ENCODE measurements around the gene OTC.

OTC gene

DNA sequence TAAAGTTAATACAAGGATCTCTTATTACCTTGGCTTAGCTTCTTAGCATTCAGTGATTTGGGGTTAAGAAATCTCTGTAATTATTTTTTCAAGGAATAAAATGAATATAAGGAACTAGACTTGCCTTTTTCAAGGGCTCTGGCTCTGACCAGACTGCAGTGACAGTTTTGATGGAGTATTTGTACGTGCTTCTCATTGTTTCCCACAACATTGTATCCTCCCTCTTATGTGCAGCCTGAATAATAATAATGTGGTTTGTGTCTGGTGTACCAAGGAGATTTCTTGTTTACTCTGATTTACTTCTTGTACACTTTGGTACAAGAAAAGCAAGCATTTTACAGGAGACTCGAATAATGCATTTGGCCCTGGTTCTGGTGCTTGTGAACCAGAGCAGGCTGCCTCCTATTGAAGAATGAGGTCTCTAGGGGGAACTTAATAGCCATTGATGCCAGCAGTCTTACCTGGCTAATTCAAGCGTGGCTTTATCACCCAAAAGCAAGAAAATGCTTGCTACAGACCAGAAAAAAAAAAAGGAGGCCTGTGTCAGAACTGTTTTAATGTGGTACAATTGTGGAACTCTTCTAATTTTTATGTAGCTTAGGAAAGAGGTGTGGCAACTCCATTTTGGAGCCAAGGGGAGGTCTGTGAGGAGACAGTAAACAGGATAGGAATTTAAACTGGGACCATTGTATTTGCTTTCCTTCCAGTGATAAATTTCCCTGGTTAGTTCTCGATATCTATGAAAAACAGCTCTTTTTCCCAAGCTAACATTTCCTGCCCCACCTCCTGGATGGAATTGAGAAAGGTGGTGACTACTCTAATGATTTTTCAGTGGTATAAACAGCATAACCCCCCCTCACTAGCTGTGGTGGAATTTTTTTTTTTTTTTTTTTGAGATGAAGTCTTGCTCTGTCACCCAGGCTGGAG is 5.6 kb downstream of the OTC start:
- DNase-seq, result no peak

DNA sequence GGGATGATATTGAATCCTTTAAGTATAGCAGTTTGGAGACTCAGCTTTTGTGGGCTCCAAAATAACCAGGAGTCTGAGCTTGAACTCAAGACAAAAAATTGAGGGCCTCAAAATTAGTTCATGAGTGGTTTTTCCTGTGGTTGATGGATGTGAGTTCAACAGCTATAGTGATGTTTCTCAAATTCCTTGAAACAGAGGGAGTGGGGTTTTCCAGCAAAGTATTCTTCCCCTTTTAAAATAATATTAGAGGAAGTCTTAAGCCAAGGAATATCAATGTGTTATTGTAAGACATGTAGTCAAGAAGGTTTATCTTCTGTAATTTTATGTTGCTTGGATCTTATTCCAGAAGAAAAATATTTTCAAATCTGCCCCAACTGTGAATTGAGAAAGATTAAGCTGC is 10.6 kb downstream of the OTC start:
- DNase-seq, result no peak

DNA sequence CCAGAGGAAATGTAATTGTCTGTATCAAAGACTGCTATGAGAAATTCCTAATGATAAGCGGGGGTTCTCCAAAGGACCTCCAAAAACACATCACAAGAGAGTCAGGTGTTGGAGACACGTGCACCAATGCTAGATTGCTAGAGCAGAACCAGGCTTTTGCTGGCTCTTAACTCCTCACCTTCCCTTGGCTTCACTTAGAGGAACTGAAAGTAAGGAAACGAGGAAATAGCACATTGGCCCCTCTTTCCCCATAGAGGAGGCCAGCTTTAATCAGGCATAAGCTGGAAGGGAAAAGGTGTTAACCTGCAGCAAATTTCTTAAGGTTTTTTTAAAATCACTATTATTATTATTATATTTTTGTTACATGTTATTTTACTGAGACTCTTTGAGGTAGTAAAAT is 13.6 kb downstream of the OTC start:
- DNase-seq, result no peak

DNA sequence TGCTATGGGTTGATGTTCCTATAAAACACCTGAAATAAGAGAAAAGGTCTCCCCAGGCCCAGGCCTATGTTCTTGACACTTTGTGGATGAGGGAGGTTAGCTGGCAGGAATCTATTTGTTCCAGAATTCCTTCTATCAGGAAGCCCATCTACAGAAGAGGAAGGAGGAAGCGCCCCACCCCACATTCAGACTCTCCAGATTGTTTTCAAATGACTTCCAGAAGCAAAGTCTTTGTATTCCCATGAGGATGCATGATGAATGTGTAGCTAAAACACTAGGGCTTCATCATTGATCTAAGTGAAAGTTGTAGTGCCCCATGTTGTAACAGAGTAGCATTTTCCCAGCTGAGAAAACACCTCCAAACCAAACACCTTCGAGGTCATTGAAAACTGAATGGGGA is 16.4 kb downstream of the OTC start:
- no peak for DNase-seq

DNA sequence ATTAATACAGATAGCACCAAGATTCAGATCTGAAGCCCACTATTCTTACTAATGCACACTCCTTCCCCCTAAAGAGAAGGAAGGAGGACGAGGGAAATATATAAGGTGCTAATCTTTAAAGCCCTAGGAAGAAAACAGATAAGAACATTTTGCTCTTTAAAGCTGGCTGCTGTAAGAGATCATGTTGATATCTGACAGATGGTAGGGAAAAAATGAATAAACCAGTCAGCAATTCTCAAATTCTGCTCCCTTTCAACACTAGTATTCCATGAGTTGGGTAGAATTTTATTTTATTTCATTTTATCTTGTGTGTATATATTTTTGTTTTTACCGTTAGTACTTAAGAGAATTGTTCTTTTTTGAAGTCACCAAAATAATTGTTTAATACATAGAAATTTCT is 19.2 kb downstream of the OTC start:
- no peak for DNase-seq

DNA sequence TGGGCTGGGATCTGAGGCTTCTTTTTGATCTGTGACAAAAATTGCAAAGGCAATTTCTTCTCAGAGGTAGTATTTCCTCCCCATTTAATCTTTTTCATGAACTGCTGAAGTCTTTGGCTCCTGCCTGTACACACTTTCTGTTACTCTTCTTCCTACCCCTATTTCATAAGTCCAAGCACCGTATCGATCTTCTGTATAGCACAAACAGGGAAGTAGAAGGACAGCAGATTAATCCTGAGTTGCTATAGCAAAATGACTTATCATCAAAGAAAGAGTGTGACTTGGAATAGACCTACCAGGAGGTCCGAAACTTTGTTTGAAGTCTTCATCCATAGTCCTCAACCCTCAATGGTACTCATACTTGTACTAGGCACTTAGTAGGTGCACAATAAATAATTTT is 22.0 kb downstream of the OTC start:
- DNase-seq, result no peak

DNA sequence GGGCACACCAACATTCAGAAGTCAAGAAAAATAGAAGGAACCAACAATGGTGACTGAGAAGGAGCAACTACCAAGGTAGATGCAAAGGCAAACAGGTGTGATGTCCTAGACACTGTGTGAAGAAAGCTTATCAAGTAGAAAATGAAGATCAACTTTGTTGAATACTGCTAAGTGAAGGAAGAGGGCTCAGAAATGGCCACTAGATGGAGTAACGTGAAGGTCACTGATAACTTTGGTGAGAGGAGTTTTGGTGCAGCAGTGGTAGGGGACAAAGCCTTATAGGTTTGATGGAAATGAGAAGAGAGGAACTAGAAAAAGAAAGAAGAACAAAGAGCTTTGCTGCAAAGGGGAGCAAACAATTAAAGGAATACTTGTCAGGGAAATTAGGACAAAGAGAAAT is 23.5 kb downstream of the OTC start:
- DNase-seq, result no peak

DNA sequence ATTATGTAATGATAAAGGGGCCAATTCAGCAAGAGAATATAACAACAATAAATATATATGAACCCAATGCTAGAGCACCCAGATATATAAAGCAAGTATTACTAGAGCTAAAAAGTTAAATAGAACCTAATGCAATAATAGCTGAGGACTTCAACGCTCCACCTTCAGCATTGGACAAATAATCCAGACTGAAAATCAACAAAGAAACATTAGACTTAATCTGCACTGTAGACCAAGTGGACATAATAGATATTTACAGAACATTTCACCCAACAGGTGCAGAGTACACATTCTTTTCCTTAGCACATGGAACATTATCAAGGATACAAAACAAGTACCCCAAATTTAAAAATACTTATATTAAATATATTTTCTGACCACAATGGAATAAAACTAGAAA is 24.3 kb downstream of the OTC start:
- no peak for DNase-seq

DNA sequence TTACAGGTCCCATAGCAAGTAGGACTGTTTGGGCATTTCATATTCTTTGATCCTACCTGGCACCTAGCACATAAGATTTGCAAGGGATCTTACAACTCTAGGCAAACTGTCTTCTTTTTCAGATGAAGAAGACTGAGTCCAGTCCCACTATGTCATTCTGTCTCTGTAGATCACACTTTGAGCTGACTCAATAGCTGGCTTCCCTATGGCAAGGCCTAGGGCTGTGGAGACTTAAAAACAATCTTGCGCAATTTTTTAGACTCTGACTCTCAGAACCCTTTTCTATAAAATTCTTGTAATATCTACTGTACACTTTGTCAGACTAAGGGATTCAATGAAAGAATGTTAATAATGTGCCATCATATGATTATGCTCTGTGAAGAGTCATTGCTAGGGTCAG is 26.7 kb downstream of the OTC start:
- no peak for DNase-seq

DNA sequence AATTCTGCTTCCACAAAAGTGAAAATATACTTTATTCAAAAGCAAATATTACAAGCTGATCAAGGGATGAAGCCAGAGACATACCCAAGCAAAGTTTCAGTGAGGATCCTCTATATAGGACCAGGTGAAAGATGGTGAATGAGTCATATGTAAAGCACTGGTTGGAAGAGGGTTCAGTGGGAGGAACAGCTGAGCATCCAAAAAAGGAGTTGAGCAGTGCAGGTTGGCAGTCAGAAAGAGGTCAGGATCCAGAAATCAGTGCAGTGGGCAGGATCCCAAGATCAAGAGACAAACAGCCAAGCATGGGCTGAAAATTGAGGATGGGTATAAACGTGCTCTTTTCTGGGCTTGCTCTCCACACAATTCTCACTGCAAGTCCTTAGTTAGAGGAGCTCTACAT is 30.3 kb downstream of the OTC start:
- no peak for DNase-seq

DNA sequence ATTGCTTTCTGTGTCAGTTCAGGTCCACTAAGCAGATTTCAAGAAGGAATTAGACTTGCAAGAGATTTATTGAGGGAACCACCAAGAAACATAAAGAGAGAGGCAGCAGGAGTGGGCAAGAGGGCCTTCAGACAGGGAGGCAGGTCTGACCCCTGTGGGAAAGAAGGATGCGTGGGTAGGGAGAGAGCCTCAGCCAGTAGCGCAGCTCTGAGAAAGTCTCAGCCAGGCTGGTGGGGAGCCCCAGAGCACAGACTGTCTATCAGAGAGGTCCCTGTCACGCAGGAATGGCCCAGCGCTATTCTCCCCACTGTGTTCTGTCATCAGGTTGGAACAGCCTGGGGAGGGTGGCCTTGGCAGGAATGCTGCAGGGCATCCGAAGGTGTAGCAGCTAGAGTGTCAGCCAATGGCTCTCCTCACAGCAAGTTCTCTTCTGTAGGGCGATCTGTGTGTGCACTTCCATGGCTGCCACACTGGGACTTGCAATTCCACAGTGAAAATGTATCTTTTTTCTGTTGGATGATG is 48.0 kb downstream of the OTC start:
- no peak for DNase-seq

DNA sequence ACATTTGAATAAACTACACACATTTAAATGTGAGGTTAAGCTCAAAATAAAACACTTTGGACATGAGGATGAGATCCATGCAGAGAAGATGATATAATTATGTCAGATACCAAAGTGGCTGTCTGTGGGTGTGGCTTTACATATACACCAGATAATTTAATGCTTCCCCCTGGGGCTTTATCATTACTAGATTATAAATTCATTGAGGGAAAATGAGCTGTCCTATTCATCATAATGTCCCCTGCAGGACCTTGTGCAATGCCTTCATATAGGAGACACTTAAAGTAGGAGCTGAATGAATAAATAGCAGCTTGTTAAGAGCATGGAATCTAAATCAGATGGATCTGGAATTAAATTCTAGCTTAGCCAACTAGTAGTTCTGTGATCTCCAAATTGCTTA is 49.7 kb downstream of the OTC start:
- no peak for DNase-seq

DNA sequence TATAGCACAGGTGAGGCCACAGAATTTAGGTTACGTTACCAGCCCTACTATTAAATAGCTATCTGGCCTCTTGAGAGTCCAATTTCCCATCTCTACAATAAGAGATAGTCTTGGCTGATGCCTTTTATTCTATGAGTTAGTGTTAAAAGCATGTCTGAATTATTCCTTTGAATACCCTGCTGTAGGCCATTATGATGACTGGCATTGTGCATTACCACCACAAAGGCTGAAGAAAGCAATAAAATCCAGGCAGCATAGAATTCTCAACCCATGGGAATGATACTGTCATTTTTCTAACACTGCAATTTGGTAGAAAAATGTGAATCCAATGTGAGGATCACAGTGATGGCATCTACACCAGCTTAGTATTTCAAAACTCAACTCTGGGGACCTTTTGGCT is 51.4 kb downstream of the OTC start:
- DNase-seq, result no peak

DNA sequence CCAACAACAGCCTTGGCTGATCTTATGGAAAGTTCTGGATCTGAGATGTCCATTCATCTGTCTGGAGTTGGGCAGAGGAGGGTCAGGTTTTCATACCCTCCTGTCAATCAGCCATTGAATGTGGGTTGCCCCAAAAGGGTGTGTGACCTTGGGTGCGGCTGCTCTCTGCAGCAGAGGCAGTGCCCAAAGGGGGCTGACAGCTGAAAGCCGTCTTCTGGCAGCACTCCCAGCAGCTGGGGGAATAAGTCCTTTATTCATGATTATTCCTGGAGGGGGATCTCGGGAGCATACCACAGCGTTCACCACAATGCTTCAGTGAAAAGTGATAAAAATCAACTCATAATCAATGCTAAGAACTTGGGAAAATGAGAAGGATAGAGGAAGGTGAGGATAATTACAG is 54.7 kb downstream of the OTC start:
- no peak for DNase-seq

DNA sequence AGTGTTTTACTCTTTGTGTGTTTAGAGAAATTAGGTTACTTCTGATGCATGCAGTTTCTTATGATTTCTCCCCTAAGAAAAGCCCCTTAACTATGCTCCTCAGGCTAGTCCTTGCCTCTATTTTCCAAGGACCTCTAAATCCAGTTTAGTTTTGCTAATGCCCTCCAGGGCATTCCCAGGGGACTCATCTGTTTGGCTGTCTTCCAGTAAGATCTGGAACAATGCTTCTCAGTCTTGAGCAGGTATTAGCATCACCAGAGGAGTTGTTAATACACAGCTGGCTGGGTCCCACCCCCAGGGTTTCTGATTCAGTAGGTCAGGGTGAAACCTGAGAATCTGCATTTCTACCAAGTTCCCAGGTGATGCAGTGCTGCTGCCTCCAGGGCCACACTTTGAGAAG is 56.9 kb downstream of the OTC start:
- no peak for DNase-seq

DNA sequence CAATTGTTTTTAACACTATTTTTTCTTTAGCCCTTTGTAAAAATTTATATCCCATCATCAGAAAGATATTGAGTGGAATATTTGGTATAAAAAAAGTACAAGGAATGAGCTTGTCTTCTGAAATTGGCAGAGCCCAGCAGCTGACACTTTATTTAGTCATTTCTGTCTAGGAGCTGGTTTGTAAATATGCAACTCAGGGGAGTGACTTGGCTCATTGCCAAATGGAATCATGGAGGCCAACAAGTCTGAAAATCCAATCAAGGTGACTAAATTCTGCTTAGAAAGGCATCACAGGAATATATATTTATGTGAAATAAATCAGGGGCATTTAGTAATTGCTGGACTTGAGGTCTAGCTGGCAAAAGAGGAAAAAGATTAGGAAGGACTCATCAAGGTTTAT is 74.4 kb downstream of the OTC start:
- no peak for DNase-seq

DNA sequence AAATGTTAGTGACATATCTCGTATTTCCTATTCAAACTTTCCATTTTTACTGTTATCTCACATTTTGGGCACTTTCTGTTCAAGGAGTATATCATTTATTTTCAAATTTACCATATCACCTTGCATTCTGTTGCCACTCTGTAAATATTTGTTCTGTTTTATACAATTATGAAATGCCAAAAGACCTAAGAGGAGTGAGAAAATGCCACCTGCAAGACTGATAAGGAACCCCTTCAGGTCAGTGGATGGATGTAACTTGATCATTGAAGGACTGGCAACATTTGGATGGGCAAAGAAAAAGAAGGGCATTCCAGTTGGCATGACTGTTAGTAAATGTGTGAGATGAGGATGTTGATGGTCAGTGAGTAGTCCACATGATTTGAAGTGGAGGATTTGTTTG is 79.1 kb downstream of the OTC start:
- no peak for DNase-seq

DNA sequence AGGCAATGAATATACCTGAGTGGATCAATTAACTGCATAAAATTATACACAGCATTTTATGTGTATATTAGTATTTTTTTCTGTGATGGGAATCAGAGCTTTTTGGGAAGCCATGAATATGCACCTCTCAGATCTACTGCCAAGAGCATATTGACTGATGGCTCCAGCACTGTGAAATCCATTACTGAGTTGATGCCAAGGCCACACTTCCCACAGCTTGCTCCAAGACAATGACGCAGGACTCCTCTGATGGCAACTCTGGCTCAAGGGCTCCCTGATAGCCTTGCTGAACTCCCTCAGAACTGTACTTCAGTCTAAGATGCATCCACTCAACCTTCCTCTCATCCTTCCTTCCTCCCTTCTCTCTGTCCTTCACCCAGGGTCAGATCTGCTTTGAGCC is 82.7 kb downstream of the OTC start:
- no peak for DNase-seq

DNA sequence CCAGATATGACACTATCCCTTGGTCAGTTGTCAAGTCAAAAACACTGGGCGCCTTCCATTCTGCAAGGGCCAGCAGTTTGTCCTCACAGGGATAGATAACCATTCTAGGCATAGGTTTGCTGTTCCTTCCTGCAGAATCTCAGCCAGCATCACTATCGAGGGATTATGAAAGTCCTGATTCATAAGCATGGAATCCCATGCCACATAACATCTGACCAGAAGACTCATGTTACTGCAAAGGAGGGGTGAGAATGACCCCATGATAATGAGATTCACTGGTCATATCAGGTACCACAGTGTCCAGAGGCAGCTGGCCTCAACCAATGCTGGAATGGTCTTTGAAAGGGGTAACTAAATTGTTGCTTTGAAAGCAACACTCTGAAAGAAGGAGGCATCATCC is 84.7 kb downstream of the OTC start:
- no peak for DNase-seq

DNA sequence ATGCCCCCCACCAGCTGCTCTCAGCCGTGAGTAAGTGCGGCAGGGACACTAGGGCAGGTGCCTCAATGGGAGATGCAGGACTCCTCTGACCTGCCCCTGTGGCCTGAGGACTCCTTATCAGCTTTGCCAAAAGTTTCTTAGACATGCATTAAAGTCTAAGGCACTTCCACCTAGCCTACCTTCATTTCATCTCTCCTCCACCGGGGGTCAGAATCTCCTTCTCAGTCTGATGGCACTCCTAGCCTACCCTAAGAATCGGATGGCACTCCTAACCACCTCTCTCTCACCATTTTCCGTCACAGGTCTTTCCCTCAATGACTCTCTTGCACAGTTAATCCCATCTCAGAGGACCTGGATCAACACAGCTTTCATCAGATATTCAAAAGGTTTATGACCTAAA is 85.9 kb downstream of the OTC start:
- no peak for DNase-seq

DNA sequence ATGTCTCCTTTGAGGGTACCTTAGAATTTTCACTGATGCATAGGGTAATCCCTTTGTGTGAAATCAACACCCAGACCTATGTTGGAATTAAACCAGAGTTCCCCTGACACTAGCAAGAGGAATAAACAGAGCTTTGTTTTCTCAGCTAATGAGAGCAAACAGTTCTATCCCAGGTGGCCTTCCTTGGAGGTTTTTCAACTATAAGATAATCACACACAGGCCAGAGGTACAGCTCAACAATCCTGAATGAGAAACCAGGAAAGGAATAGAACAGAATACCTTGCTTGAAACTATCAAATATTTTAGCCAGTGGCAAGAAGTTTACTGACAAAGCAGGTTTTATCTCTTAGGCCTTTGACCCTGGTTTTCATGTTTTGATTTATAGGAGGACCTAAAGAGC is 100.2 kb downstream of the OTC start:
- DNase-seq, result no peak

DNA sequence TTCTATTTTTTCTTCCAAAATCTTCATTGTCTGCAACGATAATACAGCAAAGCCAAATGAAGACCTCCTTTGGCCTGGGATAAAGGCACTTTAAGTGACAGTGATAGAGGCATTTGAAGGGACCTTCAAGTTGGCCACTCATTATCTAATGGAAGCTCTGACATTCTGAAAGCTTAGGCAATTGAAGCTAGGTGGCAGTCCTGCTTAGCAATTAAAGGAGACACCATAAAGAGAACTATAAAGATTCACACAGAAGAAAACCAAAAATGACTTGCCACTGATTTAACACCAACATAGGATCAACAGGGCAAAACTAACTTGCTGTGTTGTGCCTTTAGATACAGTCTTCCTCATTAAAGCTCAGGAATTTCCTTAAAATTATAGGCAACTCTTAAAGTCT is 105.7 kb downstream of the OTC start:
- no peak for DNase-seq

DNA sequence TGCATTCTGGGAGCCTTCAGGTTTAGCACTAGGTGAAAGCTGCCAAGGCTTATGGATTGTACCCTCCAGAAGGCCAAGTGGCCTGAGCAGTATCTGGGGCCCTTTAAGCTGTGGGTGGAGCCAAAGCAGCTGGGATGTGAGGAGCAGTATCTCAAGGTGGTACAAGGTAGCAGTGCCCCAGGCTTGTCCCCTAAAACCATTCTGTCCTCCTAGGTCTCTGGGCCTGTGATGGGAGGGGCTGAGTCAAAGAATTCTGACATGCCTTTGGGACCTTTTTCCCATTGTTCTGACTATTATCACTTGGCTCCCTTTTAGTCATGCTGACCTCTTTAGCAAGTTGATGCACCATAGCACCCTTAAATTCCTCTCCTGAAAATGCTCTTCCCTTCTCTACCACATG is 109.9 kb downstream of the OTC start:
- no peak for DNase-seq

DNA sequence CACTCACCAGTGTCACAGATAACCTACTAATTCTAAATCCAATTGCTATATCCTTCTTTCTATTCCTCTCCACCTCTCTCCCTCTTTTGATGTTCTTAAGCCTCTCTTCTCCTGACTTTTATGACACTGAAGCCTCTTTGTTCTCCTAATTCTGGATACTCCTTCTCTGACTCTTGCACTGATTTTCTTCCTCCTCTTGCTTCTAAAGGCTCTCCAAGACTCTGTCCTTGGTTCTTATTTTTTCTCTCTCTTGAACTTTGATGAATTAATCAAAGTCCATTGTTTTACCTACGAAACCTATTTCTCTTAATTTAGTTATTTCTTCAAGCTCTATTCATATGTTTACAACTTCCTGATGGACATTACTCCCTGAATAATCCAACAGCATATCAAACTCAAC is 113.3 kb downstream of the OTC start:
- DNase-seq, result no peak

DNA sequence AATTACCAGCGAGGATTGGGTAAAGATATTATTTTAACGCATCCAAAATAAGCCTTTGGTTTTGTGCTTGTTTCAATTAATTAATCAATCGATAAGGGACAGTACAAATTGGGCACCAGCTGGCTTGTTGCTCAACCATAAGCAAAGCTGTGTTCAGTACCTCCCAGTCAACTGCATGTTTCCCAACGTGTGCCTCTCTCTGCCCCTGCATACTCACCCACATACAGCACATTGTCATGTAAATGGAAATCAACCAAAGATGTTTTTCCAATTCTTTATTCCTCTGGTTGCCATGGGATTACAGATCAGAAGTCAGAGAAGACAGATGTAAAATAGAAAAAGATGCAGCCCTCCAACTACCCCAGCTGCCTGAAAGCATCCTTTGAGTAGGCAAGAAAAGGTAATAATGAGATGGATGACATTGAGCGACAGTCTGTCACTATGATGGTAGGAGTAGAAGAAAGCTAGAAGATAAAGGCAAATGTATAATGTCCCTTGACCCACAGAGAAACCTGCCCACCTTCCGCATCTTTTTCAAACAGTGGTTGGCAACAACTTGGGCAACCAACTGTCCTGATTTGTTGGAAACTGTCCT is 116.3 kb downstream of the OTC start:
- no peak for DNase-seq
